ENCODE data around the gene CEP112. TPM values are rescaled to one million over a fixed set of nuclear protein-coding genes. Genes with fewer than 3 reads are reported as not detected.

CEP112 gene
- total and polyA plus RNA-seq, 4 donors: 5.9 to 32.9 (median 18.8) TPM

GRCh38 chr17:65819810-65820209 lies 372.1 kb downstream of the CEP112 start:
- WGBS, 2 donors: 50 to 56% methylated on average over 3 of the region's 3 CpGs
- no peak overlapping the region for H3K4me3 ChIP-seq
- no peaks in the 10 kb centered on the region for H3K9me3 ChIP-seq (ENCODE audit: control insufficient read depth in 4 of 4, insufficient read depth in 3 of 4, low read length in 3 of 4)
- no peak for TF ChIP-seq CTCF (IDR thresholded peaks at IDR 0.05; ENCODE audit: control extremely low read depth, extremely low read depth)
- no peaks in the 10 kb centered on the region for H3K36me3 ChIP-seq (ENCODE audit: control insufficient read depth in 4 of 4, insufficient read depth in 4 of 4, low read length in 4 of 4)
- no peak for DNase-seq
- no peaks in the 10 kb centered on the region for H3K4me1 ChIP-seq (ENCODE audit: control insufficient read depth in 5 of 5, insufficient read depth in 5 of 5, low read length in 5 of 5)
- no peak for ATAC-seq (ENCODE audit: insufficient read depth, low FRiP score)
- H3K9ac ChIP-seq (ENCODE audit: insufficient read depth in 1 of 2, low read length in 2 of 2): no peak overlapping the region
- no peak overlapping the region for H3K27ac ChIP-seq (ENCODE audit: low read depth in 1 of 2, low read length in 1 of 2)
- no peaks in the 10 kb centered on the region for H3K27me3 ChIP-seq (ENCODE audit: control insufficient read depth in 3 of 3, insufficient read depth in 3 of 3, low read length in 2 of 3)

GRCh38 chr17:65817951-65818350 lies 374.0 kb downstream of the CEP112 start:
- ATAC-seq (ENCODE audit: insufficient read depth, low FRiP score) (no peak), DNase-seq (peak in 2 of 3 donors; percentile 11 to 25)
- 73 to 81% methylated on average over 4 of the region's 4 CpGs for WGBS, 2 donors
- Histone ChIP-seq H3K9ac (ENCODE audit: insufficient read depth in 1 of 2, low read length in 2 of 2) (no peak overlapping the region), H3K27ac (ENCODE audit: low read depth in 1 of 2, low read length in 1 of 2) (no peak overlapping the region), H3K9me3 (ENCODE audit: control insufficient read depth in 4 of 4, insufficient read depth in 3 of 4, low read length in 3 of 4) (no peaks in the 10 kb centered on the region), H3K27me3 (ENCODE audit: control insufficient read depth in 3 of 3, insufficient read depth in 3 of 3, low read length in 2 of 3) (no peaks in the 10 kb centered on the region), H3K36me3 (ENCODE audit: control insufficient read depth in 4 of 4, insufficient read depth in 4 of 4, low read length in 4 of 4) (no peaks in the 10 kb centered on the region), H3K4me3 (no peak overlapping the region), H3K4me1 (ENCODE audit: control insufficient read depth in 5 of 5, insufficient read depth in 5 of 5, low read length in 5 of 5) (no peaks in the 10 kb centered on the region)
- TF ChIP-seq CTCF (IDR thresholded peaks at IDR 0.05; ENCODE audit: control extremely low read depth, extremely low read depth): no peak

- no peak for ATAC-seq (ENCODE audit: insufficient read depth, low FRiP score)
- Histone ChIP-seq H3K27ac (ENCODE audit: low read depth in 1 of 2, low read length in 1 of 2) (no peak overlapping the region), H3K4me1 (ENCODE audit: control insufficient read depth in 5 of 5, insufficient read depth in 5 of 5, low read length in 5 of 5) (no peaks in the 10 kb centered on the region), H3K27me3 (ENCODE audit: control insufficient read depth in 3 of 3, insufficient read depth in 3 of 3, low read length in 2 of 3) (no peaks in the 10 kb centered on the region), H3K4me3 (no peak overlapping the region), H3K36me3 (ENCODE audit: control insufficient read depth in 4 of 4, insufficient read depth in 4 of 4, low read length in 4 of 4) (no peaks in the 10 kb centered on the region), H3K9me3 (ENCODE audit: control insufficient read depth in 4 of 4, insufficient read depth in 3 of 4, low read length in 3 of 4) (no peaks in the 10 kb centered on the region), H3K9ac (ENCODE audit: insufficient read depth in 1 of 2, low read length in 2 of 2) (no peak overlapping the region)
- DNase-seq: no peak
- no peak for TF ChIP-seq CTCF (IDR thresholded peaks at IDR 0.05; ENCODE audit: control extremely low read depth, extremely low read depth)
- 95% methylated on average over 1 of the region's 1 CpG for WGBS, 2 donors
These were observed 377.5 kb downstream of the CEP112 start for GRCh38 chr17:65814418-65814817.

- Histone ChIP-seq H3K9me3 (ENCODE audit: control insufficient read depth in 4 of 4, insufficient read depth in 3 of 4, low read length in 3 of 4) (peaks cover 0 to 3% (median 0%) of the 10 kb centered on the region in 4 donors), H3K9ac (ENCODE audit: insufficient read depth in 1 of 2, low read length in 2 of 2) (no peak overlapping the region), H3K27me3 (ENCODE audit: control insufficient read depth in 3 of 3, insufficient read depth in 3 of 3, low read length in 2 of 3) (no peaks in the 10 kb centered on the region), H3K4me1 (ENCODE audit: control insufficient read depth in 5 of 5, insufficient read depth in 5 of 5, low read length in 5 of 5) (no peaks in the 10 kb centered on the region), H3K4me3 (no peak overlapping the region), H3K27ac (ENCODE audit: low read depth in 1 of 2, low read length in 1 of 2) (no peak overlapping the region), H3K36me3 (ENCODE audit: control insufficient read depth in 4 of 4, insufficient read depth in 4 of 4, low read length in 4 of 4) (peaks cover 0 to 2% (median 0%) of the 10 kb centered on the region in 4 donors)
- no peak for TF ChIP-seq CTCF (IDR thresholded peaks at IDR 0.05; ENCODE audit: control extremely low read depth, extremely low read depth)
- DNase-seq (no peak), ATAC-seq (ENCODE audit: insufficient read depth, low FRiP score) (no peak)
- WGBS, 2 donors: 67 to 82% methylated on average over 3 of the region's 3 CpGs
These were observed 378.6 kb downstream of the CEP112 start for GRCh38 chr17:65813306-65813705.

Data from lung (tissue), 12 donors.